Keratinocyte (primary cell): Measurements from ENCODE around the gene ACAA1. TPM values are rescaled to one million over a fixed set of nuclear protein-coding genes. Genes with fewer than 3 reads are reported as not detected.
"Not testable (repeated sequence)": the region's sequence is repeated elsewhere in the genome, so short reads cannot be mapped to it uniquely, and the experiment has no call there.

Experiments
- DNase-seq: peaks from one replicate; pipeline ENCODE4 v3.0.0-alpha.2; 2011; ENCODE audit warnings: low read depth, missing footprints, low spot score
- FAIRE-seq: peaks from 2 replicates; lab custom pipeline; 2011; peaks lifted over from hg19 to GRCh38; lab: Jason Lieb, UNC
- H2AFZ ChIP-seq: 2 replicates; pipeline ENCODE4 v1.6.0; 2012; ENCODE audit warnings: low read length, control low read depth, inconsistent platforms; ENCODE audit not compliant: control insufficient read depth
- H3K27ac ChIP-seq: 2 replicates; pipeline ENCODE4 v1.5.1; 2011; ENCODE audit warnings: low read length; ENCODE audit not compliant: control insufficient read depth, insufficient read depth
- H3K27me3 ChIP-seq: 3 replicates; pipeline ENCODE4 v1.6.0; 2011; ENCODE audit warnings: low read length; ENCODE audit not compliant: control insufficient read depth, insufficient read depth; ENCODE audit errors: extremely low read depth
- H3K36me3 ChIP-seq, 2 experiments: 2 replicates in 1 of 2; 3 replicates in 1 of 2; pipeline ENCODE4 v1.5.1; 2011; ENCODE audit warnings: low read length in 2 of 2, mild to moderate bottlenecking in 1 of 2; ENCODE audit not compliant: control insufficient read depth in 2 of 2, insufficient read depth in 2 of 2; ENCODE audit errors: extremely low read depth in 1 of 2
- H3K4me1 ChIP-seq: 3 replicates; pipeline ENCODE4 v1.5.1; 2011; ENCODE audit warnings: low read length; ENCODE audit not compliant: control insufficient read depth, insufficient read depth; ENCODE audit errors: extremely low read depth
- H3K4me2 ChIP-seq: 3 replicates; pipeline ENCODE4 v1.6.0; 2011; ENCODE audit warnings: low read depth, low read length; ENCODE audit not compliant: control insufficient read depth, insufficient read depth; ENCODE audit errors: extremely low read depth
- H3K4me3 ChIP-seq, 3 experiments: fragments of 200-600 bp in 1 of 3; sonication (generic) in 1 of 3; 2 replicates in 2 of 3; 3 replicates in 1 of 3; pipeline ENCODE4 v1.5.1; 2011 to 2016; ENCODE audit warnings: low read length in 3 of 3, mild to moderate bottlenecking in 3 of 3, control low read depth in 2 of 3, inconsistent platforms in 1 of 3, low read depth in 1 of 3, mixed read lengths in 1 of 3, mixed run types in 1 of 3, moderate library complexity in 1 of 3; ENCODE audit not compliant: control insufficient read depth in 2 of 3, insufficient read depth in 2 of 3; ENCODE audit errors: extremely low read depth in 1 of 3
- H3K79me2 ChIP-seq: 2 replicates; pipeline ENCODE4 v1.6.0; 2012; ENCODE audit warnings: low read length; ENCODE audit not compliant: control insufficient read depth, insufficient read depth
- H3K9ac ChIP-seq: 3 replicates; pipeline ENCODE4 v1.6.0; 2011; ENCODE audit warnings: low read length; ENCODE audit not compliant: control insufficient read depth, insufficient read depth; ENCODE audit errors: extremely low read depth
- H3K9me1 ChIP-seq: 3 replicates; pipeline ENCODE4 v1.6.0; 2011; ENCODE audit warnings: low read length; ENCODE audit not compliant: control insufficient read depth, insufficient read depth; ENCODE audit errors: extremely low read depth
- H3K9me3 ChIP-seq: 2 replicates; pipeline ENCODE4 v1.5.1; 2012; ENCODE audit warnings: low read depth, low read length; ENCODE audit not compliant: control insufficient read depth
- H4K20me1 ChIP-seq: 3 replicates; pipeline ENCODE4 v1.6.0; 2011; ENCODE audit warnings: low read length; ENCODE audit not compliant: control insufficient read depth, insufficient read depth; ENCODE audit errors: extremely low read depth
- EZH2 ChIP-seq: IDR thresholded peaks from one replicate; pipeline ENCODE4 v1.6.1; 2012; ENCODE audit warnings: inconsistent platforms, mild to moderate bottlenecking, low read length, moderate library complexity
- dilution Hi-C: fragments of 300-500 bp; cut with MboI; formaldehyde crosslinking; loops from one replicate; pipeline ENCODE4 v1.7.0; 2020; ENCODE audit warnings: low sequenced_read_pairs; ENCODE audit not compliant: extremely low pct_ligation_motif_present
- polyA plus RNA-seq, 5 experiments: library from polyadenylated mRNA; depleted of rRNA in 3 of 5; stranded (reverse) in 3 of 5; stranded (forward) in 1 of 5; unstranded in 1 of 5; fragments of >200 nt; gene quantifications; 1 replicate in 1 of 5; 2 replicates in 3 of 5; 3 replicates in 1 of 5; pipeline versions ENCODE4 v1.2.1 to v1.2.3, GENCODE V29; 2011 to 2012; ENCODE audit warnings: missing spikeins in 2 of 5, low read depth in 1 of 5, low replicate concordance in 1 of 5
- TF ChIP-seq, protein P1 (sequence below), 3 experiments: IDR thresholded peaks in 1 of 3; conservative IDR thresholded peaks in 1 of 3; optimal IDR thresholded peaks in 1 of 3; 2 replicates in 2 of 3; 3 replicates in 1 of 3; pipeline versions ENCODE3 to v1.5.1; 2011; ENCODE audit warnings: low read length in 3 of 3, mild to moderate bottlenecking in 3 of 3, moderate library complexity in 2 of 3, control low read depth in 1 of 3, inconsistent platforms in 1 of 3; ENCODE audit not compliant: insufficient read depth in 2 of 3; ENCODE audit errors: extremely low read depth in 1 of 3

Gene ACAA1
- polyA plus RNA-seq, 1 donor (not counting 4 experiments of a cell fraction or from before 2014, with no cell fraction given) = 85.3 TPM

DNA sequence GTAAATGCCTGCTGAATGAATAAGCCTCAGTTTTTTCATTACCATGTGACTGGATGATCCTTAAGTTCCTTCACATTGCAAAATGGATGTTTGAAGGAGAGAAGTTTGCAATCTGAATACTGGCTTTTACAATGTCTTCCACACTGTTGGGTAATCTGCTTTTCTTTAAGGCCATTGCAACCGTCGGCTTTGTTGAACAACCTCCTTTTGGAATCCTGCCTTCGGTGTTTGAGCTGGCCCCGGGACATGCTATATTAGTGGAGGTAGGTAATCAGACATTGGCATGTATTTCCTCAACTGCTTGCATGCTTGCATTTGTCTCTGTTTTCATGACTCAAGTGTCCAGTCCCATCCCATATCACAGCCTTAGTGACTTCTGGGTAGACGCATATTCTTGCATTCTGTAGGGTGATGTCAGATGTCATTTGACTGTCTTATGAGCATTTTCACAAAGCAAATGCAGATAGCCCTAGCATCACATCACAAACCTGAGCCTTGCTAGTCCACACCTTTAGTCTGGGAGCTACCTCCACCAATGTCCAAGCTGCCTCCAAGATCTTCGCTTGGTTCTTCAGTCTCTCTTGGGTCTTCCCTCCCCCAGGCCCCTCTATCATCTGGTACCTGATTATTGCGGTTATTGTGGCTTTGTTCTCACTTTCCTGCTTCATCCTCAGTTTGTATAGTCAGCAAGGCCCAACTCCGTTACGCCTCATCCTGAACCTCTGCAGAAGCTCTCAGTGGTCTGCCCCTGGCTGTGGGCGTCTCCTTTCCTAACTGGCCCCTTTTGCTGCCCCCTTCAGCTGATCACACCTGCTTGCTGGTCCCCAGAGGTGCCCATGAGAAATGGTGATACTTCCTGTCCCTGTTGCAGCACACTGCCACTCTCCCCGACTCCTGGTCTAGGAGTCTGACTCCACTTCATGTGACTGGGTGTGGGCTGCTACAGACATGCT lies 48.5 kb downstream of the ACAA1 start:
- FAIRE-seq (no peak), DNase-seq (no peak)
- Histone ChIP-seq H3K27me3 (peaks cover 11% of the 10 kb centered on the region), H3K79me2 (no peaks in the 10 kb centered on the region), H3K9me3 (no peaks in the 10 kb centered on the region), H3K27ac (no peak overlapping the region), H2AFZ (no peak overlapping the region), H3K4me3 (no peak overlapping the region), H3K4me1 (no peaks in the 10 kb centered on the region), H3K4me2 (no peak overlapping the region), H3K36me3 (no peaks in the 10 kb centered on the region), H3K9me1 (no peaks in the 10 kb centered on the region), H4K20me1 (no peaks in the 10 kb centered on the region), H3K9ac (no peak overlapping the region)
- dilution Hi-C loops = no loop called here
- TF ChIP-seq, protein P1, sequence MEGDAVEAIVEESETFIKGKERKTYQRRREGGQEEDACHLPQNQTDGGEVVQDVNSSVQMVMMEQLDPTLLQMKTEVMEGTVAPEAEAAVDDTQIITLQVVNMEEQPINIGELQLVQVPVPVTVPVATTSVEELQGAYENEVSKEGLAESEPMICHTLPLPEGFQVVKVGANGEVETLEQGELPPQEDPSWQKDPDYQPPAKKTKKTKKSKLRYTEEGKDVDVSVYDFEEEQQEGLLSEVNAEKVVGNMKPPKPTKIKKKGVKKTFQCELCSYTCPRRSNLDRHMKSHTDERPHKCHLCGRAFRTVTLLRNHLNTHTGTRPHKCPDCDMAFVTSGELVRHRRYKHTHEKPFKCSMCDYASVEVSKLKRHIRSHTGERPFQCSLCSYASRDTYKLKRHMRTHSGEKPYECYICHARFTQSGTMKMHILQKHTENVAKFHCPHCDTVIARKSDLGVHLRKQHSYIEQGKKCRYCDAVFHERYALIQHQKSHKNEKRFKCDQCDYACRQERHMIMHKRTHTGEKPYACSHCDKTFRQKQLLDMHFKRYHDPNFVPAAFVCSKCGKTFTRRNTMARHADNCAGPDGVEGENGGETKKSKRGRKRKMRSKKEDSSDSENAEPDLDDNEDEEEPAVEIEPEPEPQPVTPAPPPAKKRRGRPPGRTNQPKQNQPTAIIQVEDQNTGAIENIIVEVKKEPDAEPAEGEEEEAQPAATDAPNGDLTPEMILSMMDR (optimal IDR thresholded peaks at IDR 0.05 in 1 of 3, IDR thresholded peaks at IDR 0.05 in 1 of 3, conservative IDR thresholded peaks at IDR 0.05 in 1 of 3; ENCODE audit: extremely low read depth in 1 of 3, insufficient read depth in 2 of 3, low read length in 3 of 3) = no peak
- no peak for TF ChIP-seq EZH2

DNA sequence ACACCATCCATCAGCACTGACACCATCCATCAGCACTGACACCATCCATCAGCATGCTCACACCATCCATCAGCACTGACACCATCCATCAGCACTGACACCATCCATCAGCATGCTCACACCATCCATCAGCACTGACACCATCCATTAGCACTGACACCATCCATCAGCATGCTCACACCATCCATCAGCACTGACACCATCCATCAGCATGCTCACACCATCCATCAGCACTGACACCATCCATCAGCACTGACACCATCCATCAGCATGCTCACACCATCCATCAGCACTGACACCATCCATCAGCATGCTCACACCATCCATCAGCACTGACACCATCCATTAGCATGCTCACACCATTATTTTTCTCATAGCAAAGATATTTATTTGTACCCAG lies 49.6 kb downstream of the ACAA1 start:
- H4K20me1 ChIP-seq, H3K4me1 ChIP-seq, DNase-seq, H2AFZ ChIP-seq, H3K36me3 ChIP-seq, H3K9ac ChIP-seq, H3K27me3 ChIP-seq, H3K4me2 ChIP-seq, H3K4me3 ChIP-seq, FAIRE-seq, H3K9me1 ChIP-seq, H3K79me2 ChIP-seq, H3K27ac ChIP-seq, H3K9me3 ChIP-seq, dilution Hi-C loops: not testable (repeated sequence)
